ENCODE measurements around the gene STIMATE.

DNA sequence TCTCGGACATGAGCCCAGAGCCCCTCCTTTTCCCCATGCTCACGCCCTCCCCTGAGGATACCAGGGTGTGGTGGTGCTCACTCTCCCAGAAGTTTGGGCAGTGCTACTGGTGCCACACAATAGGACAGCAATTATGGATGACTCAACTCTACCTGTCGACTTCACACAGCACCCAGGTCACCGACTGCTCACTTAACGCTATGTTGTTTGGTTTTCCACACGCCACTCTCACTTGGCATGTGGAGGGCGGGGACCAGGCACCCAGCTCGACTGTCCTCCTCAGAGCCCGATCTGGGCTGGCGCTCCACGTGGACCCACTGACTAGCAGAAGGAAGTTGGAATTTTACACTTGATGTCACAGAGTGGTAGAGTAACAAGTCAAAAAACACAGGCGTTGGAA is 30.9 kb downstream of the STIMATE start:
- TF ChIP-seq EZH2 (IDR thresholded peaks at IDR 0.05; ENCODE audit: insufficient read depth, poor library complexity, severe bottlenecking): no peak
- TF ChIP-seq EZH2phosphoT487 (IDR thresholded peaks at IDR 0.05; ENCODE audit: insufficient read depth, low read depth): no peak
